OCI-LY3 (cell line): Measurements from ENCODE around the gene RNF4.

Experiments used
- EZH2phosphoT487 ChIP-seq: fragments of 200-600 bp; shearing (Covaris generic); IDR thresholded peaks from 2 replicates; pipeline ENCODE4 v1.6.1; 2018; ENCODE audit warnings: antibody characterized with exemption, mixed run types, low read depth
- TF ChIP-seq, protein P1 (sequence below): fragments of 200-600, 300-600 bp; sonication (generic); IDR thresholded peaks from 2 replicates; pipeline ENCODE4 v1.5.1; 2014; ENCODE audit warnings: antibody characterized with exemption, low read length, low read depth

DNA sequence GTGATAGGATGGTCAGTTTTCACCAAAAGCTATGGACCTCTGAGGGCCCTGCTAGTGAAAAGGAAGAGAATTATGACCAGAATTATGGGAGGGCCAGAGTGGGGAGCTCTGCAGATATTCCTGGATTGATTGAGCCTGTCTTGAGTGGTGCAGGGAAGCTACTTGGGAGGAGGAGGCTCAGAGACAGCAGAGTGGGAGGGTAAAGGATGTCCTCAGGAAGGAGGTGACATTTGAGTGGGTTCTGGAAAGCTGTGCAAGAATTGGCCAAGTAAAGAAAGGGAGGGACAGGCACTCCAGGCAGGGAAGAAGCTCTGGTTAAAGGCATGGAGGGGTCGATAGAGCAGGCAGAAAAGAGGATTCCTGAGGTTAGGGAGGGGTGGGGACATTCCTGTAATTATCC, 24.1 kb downstream of the RNF4 start:
- TF ChIP-seq, protein P1, sequence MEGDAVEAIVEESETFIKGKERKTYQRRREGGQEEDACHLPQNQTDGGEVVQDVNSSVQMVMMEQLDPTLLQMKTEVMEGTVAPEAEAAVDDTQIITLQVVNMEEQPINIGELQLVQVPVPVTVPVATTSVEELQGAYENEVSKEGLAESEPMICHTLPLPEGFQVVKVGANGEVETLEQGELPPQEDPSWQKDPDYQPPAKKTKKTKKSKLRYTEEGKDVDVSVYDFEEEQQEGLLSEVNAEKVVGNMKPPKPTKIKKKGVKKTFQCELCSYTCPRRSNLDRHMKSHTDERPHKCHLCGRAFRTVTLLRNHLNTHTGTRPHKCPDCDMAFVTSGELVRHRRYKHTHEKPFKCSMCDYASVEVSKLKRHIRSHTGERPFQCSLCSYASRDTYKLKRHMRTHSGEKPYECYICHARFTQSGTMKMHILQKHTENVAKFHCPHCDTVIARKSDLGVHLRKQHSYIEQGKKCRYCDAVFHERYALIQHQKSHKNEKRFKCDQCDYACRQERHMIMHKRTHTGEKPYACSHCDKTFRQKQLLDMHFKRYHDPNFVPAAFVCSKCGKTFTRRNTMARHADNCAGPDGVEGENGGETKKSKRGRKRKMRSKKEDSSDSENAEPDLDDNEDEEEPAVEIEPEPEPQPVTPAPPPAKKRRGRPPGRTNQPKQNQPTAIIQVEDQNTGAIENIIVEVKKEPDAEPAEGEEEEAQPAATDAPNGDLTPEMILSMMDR, result no peak
- no peak for TF ChIP-seq EZH2phosphoT487
